B cell (primary cell): Measurements from ENCODE around the gene IL1RAPL1. TPM values are rescaled to one million over a fixed set of nuclear protein-coding genes. Genes with fewer than 3 reads are reported as not detected.

Experiments used
- ATAC-seq: fragments of 200-7000 bp; cut with Tn5 transposase; one replicate; pipeline ENCODE4 v1.10.0; 2021; ENCODE audit warnings: low read depth, mild to moderate bottlenecking, moderate number of reproducible peaks, moderate library complexity
- CTCF ChIA-PET: fragments of 350-600 bp; sonication (Branson Sonifier 250); formaldehyde crosslinking; loops from one replicate; lab custom pipeline; 2021; ENCODE audit warnings: antibody characterized with exemption, inconsistent platforms; lab: Charles Lee
- POLR2A ChIA-PET: fragments of 350-600 bp; sonication (Branson Sonifier 250); formaldehyde crosslinking; loops from one replicate; lab custom pipeline; 2021; ENCODE audit warnings: antibody characterized with exemption; lab: Charles Lee
- DNase-seq: peaks from one replicate; pipeline ENCODE4 v3.0.0; 2013
- H2AFZ ChIP-seq: 2 replicates; pipeline ENCODE4 v1.6.1; 2012; ENCODE audit warnings: mild to moderate bottlenecking, low read depth, low read length; ENCODE audit not compliant: insufficient read depth, poor library complexity, severe bottlenecking
- H3K27ac ChIP-seq, 2 donors: 1 replicate in 1 of 2; 2 replicates in 1 of 2; pipeline ENCODE4 v1.5.1; 2012 to 2013; ENCODE audit warnings: low read length in 2 of 2, mild to moderate bottlenecking in 2 of 2, moderate library complexity in 1 of 2
- H3K27me3 ChIP-seq, 4 experiments: fragments of 200-600 bp in 1 of 4; sonication (generic) in 1 of 4; replicated peaks in 1 of 4; 1 replicate in 2 of 4; 2 replicates in 2 of 4; pipeline versions ENCODE4 v1.6.1 to v1.7.0; 2013 to 2016; ENCODE audit warnings: low read length in 3 of 4, mild to moderate bottlenecking in 2 of 4, mixed read lengths in 1 of 4, moderate library complexity in 1 of 4; ENCODE audit not compliant: insufficient read depth in 4 of 4, control insufficient read depth in 3 of 4; ENCODE audit errors: control extremely low read depth in 1 of 4
- H3K36me3 ChIP-seq, 2 experiments: replicated peaks in 1 of 2; 1 replicate in 1 of 2; 2 replicates in 1 of 2; pipeline versions ENCODE4 v1.6.1 to v1.7.1; 2013; ENCODE audit warnings: low read length in 1 of 2; ENCODE audit not compliant: insufficient read depth in 2 of 2, control insufficient read depth in 1 of 2; ENCODE audit errors: control extremely low read depth in 1 of 2, extremely low read depth in 1 of 2
- H3K4me1 ChIP-seq, 2 donors: fragments of 200-600 bp in 1 of 2; sonication (generic) in 1 of 2; 1 replicate in 1 of 2; 2 replicates in 1 of 2; pipeline versions ENCODE4 v1.5.1 to v1.6.1; 2013 to 2017; ENCODE audit warnings: low read length in 2 of 2; ENCODE audit not compliant: control insufficient read depth in 2 of 2, insufficient read depth in 2 of 2
- H3K4me2 ChIP-seq: replicated peaks from 2 replicates; pipeline ENCODE3; 2012; ENCODE audit warnings: mild to moderate bottlenecking, low read depth, low read length; ENCODE audit not compliant: poor library complexity, severe bottlenecking
- H3K4me3 ChIP-seq, 5 experiments: fragments of 200-600 bp in 1 of 5; sonication (generic) in 1 of 5; 1 replicate in 3 of 5; 2 replicates in 2 of 5; pipeline versions ENCODE4 v1.5.1 to v1.7.0; 2011 to 2016; ENCODE audit warnings: low read length in 4 of 5, mild to moderate bottlenecking in 4 of 5, low read depth in 2 of 5, control low read depth in 1 of 5, moderate library complexity in 1 of 5; ENCODE audit not compliant: insufficient read depth in 1 of 5; ENCODE audit errors: control extremely low read depth in 1 of 5, extremely low read depth in 1 of 5
- H3K79me2 ChIP-seq: fragments of 200-600 bp; sonication (generic); one replicate; pipeline ENCODE4 v1.6.0; 2016; ENCODE audit warnings: low read length; ENCODE audit not compliant: control insufficient read depth, insufficient read depth
- H3K9ac ChIP-seq: fragments of 200-600 bp; sonication (generic); 2 replicates; pipeline ENCODE4 v1.6.1; 2017; ENCODE audit warnings: mild to moderate bottlenecking, low read length, moderate library complexity
- H3K9me3 ChIP-seq, 3 donors: one replicate each; pipeline versions ENCODE4 v1.6.1 to v1.7.1; 2013; ENCODE audit warnings: low read length in 2 of 3; ENCODE audit not compliant: control insufficient read depth in 2 of 3, insufficient read depth in 1 of 3; ENCODE audit errors: control extremely low read depth in 1 of 3
- H4K20me1 ChIP-seq: 2 replicates; pipeline ENCODE4 v1.6.0; 2012; ENCODE audit warnings: mild to moderate bottlenecking, low read length; ENCODE audit not compliant: insufficient read depth, control insufficient read depth, poor library complexity, severe bottlenecking
- H3K27ac Mint-ChIP-seq: one replicate; pipeline ENCODE4 v1.8.0; 2021; ENCODE audit warnings: mixed read lengths
- H3K27me3 Mint-ChIP-seq: one replicate; pipeline ENCODE4 v1.8.0; 2021; ENCODE audit warnings: mixed read lengths
- H3K4me1 Mint-ChIP-seq: one replicate; pipeline ENCODE4 v1.8.0; 2021; ENCODE audit warnings: mixed read lengths
- H3K4me3 Mint-ChIP-seq: one replicate; pipeline ENCODE4 v1.8.0; 2021; ENCODE audit warnings: mixed read lengths
- H3K9me3 Mint-ChIP-seq: one replicate; pipeline ENCODE4 v1.8.0; 2022; ENCODE audit warnings: mixed read lengths; ENCODE audit not compliant: insufficient read depth
- EZH2 ChIP-seq: IDR thresholded peaks from 2 replicates; pipeline ENCODE4 v1.6.1; 2012; ENCODE audit warnings: borderline replicate concordance, low read depth, mild to moderate bottlenecking, moderate library complexity, low read length; ENCODE audit not compliant: insufficient read depth, poor library complexity, severe bottlenecking
- WGBS: methylation state at CpG from one replicate; pipeline ENCODE4 v1.1.5; 2013; ENCODE audit warnings: missing lambda C conversion rate; ENCODE audit not compliant: insufficient coverage; 5-methylcytosine and 5-hydroxymethylcytosine counted together
- intact Hi-C: fragments of 100-400 bp; cut with micrococcal nuclease; formaldehyde crosslinking; loops from one replicate; pipeline ENCODE4 v1.10.0; 2022
- polyA plus RNA-seq: library from polyadenylated mRNA; depleted of rRNA; stranded (reverse); fragments of >200 nt; gene quantifications from 2 replicates; pipeline ENCODE4 v1.2.3, GENCODE V29; 2012
- total RNA-seq, 2 donors: library from RNA; stranded (reverse); fragments of 120-200 nt in 1 of 2; gene quantifications; 1 replicate in 1 of 2; 2 replicates in 1 of 2; pipeline versions ENCODE4 v1.2.3 to v1.2.4, GENCODE V29; 2013 to 2022
- TF ChIP-seq, protein P1 (sequence below): fragments of 200-600 bp; IDR thresholded peaks from one replicate; pipeline ENCODE4 v1.8.0; 2022; ENCODE audit warnings: antibody characterized with exemption, mild to moderate bottlenecking

IL1RAPL1 gene
- total and polyA plus RNA-seq, 2 donors (not counting 1 experiment from before 2014, with no cell fraction given): not detected

DNA sequence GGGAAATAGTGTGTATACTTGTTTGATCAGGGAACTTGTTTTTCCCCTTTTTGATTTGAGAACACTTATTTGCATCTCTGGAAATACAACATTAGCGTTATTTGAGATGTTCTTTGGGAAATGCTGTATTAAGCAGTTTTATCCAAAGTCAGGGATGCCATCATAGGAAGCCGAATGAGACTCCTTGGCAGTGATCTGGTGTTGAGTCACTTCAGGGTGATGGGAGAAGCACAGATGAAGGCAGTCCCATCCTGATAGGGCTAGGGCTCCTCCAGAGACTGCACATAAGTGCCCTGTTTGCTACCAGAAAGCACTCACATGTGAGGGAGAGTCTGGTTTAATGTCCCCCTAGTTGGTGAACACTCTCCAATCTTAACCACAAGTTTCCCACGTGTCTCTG, 62.3 kb downstream of the IL1RAPL1 start:
- ATAC-seq (no peak), DNase-seq (no peak)
- intact Hi-C loops: no loop called here
- WGBS: 83% methylated on average over 1 of the region's 3 CpGs
- no peak overlapping the region for H3K27ac ChIP-seq
- no peak overlapping the region for H3K27ac Mint-ChIP-seq
- H3K4me3 Mint-ChIP-seq: no peak overlapping the region
- no peaks in the 10 kb centered on the region for H3K27me3 Mint-ChIP-seq
- POLR2A ChIA-PET: no interaction called here
- H3K79me2 ChIP-seq: no peaks in the 10 kb centered on the region
- CTCF ChIA-PET: no interaction called here
- H3K9me3 ChIP-seq: no peaks in the 10 kb centered on the region
- TF ChIP-seq, protein P1, sequence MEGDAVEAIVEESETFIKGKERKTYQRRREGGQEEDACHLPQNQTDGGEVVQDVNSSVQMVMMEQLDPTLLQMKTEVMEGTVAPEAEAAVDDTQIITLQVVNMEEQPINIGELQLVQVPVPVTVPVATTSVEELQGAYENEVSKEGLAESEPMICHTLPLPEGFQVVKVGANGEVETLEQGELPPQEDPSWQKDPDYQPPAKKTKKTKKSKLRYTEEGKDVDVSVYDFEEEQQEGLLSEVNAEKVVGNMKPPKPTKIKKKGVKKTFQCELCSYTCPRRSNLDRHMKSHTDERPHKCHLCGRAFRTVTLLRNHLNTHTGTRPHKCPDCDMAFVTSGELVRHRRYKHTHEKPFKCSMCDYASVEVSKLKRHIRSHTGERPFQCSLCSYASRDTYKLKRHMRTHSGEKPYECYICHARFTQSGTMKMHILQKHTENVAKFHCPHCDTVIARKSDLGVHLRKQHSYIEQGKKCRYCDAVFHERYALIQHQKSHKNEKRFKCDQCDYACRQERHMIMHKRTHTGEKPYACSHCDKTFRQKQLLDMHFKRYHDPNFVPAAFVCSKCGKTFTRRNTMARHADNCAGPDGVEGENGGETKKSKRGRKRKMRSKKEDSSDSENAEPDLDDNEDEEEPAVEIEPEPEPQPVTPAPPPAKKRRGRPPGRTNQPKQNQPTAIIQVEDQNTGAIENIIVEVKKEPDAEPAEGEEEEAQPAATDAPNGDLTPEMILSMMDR: no peak
- no peak for TF ChIP-seq EZH2
- no peaks in the 10 kb centered on the region for H4K20me1 ChIP-seq
- no peaks in the 10 kb centered on the region for H3K9me3 Mint-ChIP-seq
- no peak overlapping the region for H3K4me3 ChIP-seq
- H3K4me2 ChIP-seq: no peak overlapping the region
- no peaks in the 10 kb centered on the region for H3K36me3 ChIP-seq
- no peaks in the 10 kb centered on the region for H3K4me1 ChIP-seq
- no peak overlapping the region for H2AFZ ChIP-seq
- H3K4me1 Mint-ChIP-seq: no peaks in the 10 kb centered on the region
- H3K27me3 ChIP-seq: no peaks in the 10 kb centered on the region
- no peak overlapping the region for H3K9ac ChIP-seq

DNA sequence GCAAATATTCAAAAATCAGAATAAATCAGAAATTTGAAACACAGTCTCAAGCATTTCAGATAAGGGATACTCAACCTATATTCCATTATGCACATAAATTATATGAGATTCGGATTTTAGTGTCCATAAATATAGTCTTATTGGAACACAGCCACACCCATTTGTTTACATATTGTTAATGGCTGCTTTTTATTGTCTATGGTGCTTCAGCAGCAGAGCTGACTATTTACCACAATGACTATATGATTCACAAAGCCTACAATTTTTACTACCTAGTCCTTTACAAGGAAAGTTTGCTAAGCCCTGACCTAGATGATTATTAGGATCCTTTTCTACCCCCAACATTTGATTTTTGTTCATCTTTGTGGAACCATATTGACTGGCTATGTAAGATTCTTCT, 63.9 kb downstream of the IL1RAPL1 start:
- H3K9me3 ChIP-seq: peaks cover 0 to 2% (median 0%) of the 10 kb centered on the region in 3 donors
- Mint-ChIP-seq H3K27me3 (no peaks in the 10 kb centered on the region), H3K4me3 (no peak overlapping the region), H3K4me1 (no peaks in the 10 kb centered on the region), H3K9me3 (no peaks in the 10 kb centered on the region), H3K27ac (no peak overlapping the region)
- no peak for DNase-seq
- POLR2A ChIA-PET: no interaction called here
- no peaks in the 10 kb centered on the region for H3K79me2 ChIP-seq
- H3K9ac ChIP-seq: no peak overlapping the region
- no peaks in the 10 kb centered on the region for H3K36me3 ChIP-seq
- ATAC-seq: no peak
- no peaks in the 10 kb centered on the region for H4K20me1 ChIP-seq
- no peak overlapping the region for H3K4me2 ChIP-seq
- intact Hi-C loops: no loop called here
- WGBS: no CpG with 5 or more reads among the region's 1 CpG
- CTCF ChIA-PET: no interaction called here
- TF ChIP-seq EZH2: no peak
- TF ChIP-seq, protein P1: no peak
- H3K27ac ChIP-seq: no peak overlapping the region
- no peaks in the 10 kb centered on the region for H3K27me3 ChIP-seq
- H3K4me1 ChIP-seq: no peaks in the 10 kb centered on the region
- H2AFZ ChIP-seq: no peak overlapping the region
- H3K4me3 ChIP-seq: no peak overlapping the region
